OCI-LY1 (cell line): ENCODE measurements around the gene GTPBP3.

Experiments used
- CTCF ChIP-seq: fragments of 200-600 bp; sonication (generic), shearing (Covaris generic); IDR thresholded peaks from 2 replicates; pipeline ENCODE4 v1.5.1; 2017; ENCODE audit warnings: mild to moderate bottlenecking, antibody characterized with exemption, low read length, moderate library complexity, mixed read lengths
- EZH2 ChIP-seq: fragments of 200-600 bp; sonication (generic), shearing (Covaris generic); IDR thresholded peaks from 2 replicates; pipeline ENCODE4 v1.8.0; 2017; ENCODE audit warnings: borderline replicate concordance, mixed run types, mild to moderate bottlenecking, antibody characterized with exemption, low read length, moderate library complexity, mixed read lengths

GRCh38 chr19:17329366-17330261, 7.7 kb upstream of the GTPBP3 start:
- TF ChIP-seq CTCF (no peak), EZH2 (no peak)
